Loucy (cell line): Measurements from ENCODE around the gene PRF1.

Source experiments
- EZH2phosphoT487 ChIP-seq: fragments of 200-600 bp; IDR thresholded peaks from 2 replicates; pipeline ENCODE4 v1.6.1; 2018; ENCODE audit warnings: antibody characterized with exemption, mild to moderate bottlenecking, moderate library complexity, borderline replicate concordance
- TF ChIP-seq, protein P1 (sequence below): fragments of 200-600 bp; sonication (generic); conservative IDR thresholded peaks from 2 replicates; pipeline ENCODE4 v1.5.1; 2014; ENCODE audit warnings: mild to moderate bottlenecking, antibody characterized with exemption, low read length

DNA sequence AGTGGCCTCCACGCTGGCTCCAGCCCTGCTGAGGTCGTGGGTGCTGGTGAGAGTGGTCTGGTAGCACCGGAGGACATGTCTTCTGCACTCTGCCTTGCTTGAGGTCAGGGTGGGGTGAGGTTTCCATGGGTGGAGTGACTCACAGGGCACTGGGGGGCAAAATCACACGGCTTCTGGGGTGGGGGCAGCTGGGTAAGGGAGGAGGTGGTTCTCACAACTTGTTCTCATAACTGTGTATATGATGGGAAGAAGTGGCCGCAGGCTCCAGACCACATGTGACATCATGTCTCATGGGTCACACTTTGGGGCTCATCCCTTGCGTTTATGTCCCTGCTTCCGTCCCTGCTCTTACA is 884 bp upstream of the PRF1 start:
- TF ChIP-seq, protein P1, sequence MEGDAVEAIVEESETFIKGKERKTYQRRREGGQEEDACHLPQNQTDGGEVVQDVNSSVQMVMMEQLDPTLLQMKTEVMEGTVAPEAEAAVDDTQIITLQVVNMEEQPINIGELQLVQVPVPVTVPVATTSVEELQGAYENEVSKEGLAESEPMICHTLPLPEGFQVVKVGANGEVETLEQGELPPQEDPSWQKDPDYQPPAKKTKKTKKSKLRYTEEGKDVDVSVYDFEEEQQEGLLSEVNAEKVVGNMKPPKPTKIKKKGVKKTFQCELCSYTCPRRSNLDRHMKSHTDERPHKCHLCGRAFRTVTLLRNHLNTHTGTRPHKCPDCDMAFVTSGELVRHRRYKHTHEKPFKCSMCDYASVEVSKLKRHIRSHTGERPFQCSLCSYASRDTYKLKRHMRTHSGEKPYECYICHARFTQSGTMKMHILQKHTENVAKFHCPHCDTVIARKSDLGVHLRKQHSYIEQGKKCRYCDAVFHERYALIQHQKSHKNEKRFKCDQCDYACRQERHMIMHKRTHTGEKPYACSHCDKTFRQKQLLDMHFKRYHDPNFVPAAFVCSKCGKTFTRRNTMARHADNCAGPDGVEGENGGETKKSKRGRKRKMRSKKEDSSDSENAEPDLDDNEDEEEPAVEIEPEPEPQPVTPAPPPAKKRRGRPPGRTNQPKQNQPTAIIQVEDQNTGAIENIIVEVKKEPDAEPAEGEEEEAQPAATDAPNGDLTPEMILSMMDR: no peak
- TF ChIP-seq EZH2phosphoT487: no peak
